Measurements from ENCODE around the gene KAT14.

KAT14 gene

GRCh38 chr20:18156045-18156444 is 18.4 kb downstream of the KAT14 start:
- no peak for DNase-seq (ENCODE audit: low read depth in 2 of 2)

GRCh38 chr20:18164356-18164755 is 26.7 kb downstream of the KAT14 start:
- TF ChIP-seq CTCF (IDR thresholded peaks at IDR 0.05; ENCODE audit: low read depth, low read length): no peak
- peak in 1 of 2 donors; percentile 43 for DNase-seq (ENCODE audit: low read depth in 2 of 2)
- no peak overlapping the region for H3K4me3 ChIP-seq (replicated peaks in 1 of 2; ENCODE audit: low read depth in 2 of 2, low read length in 2 of 2)

More at GRCh38 chr20:18156045-18156444, 18.4 kb downstream of the KAT14 start:
- no peak overlapping the region for H3K4me3 ChIP-seq (replicated peaks in 1 of 2; ENCODE audit: low read depth in 2 of 2, low read length in 2 of 2)
- no peak for TF ChIP-seq CTCF (IDR thresholded peaks at IDR 0.05; ENCODE audit: low read depth, low read length)

GRCh38 chr20:18165553-18165952 is 27.9 kb downstream of the KAT14 start:
- peak; percentile 4 to 29 for DNase-seq (ENCODE audit: low read depth in 2 of 2)
- TF ChIP-seq CTCF (IDR thresholded peaks at IDR 0.05; ENCODE audit: low read depth, low read length): no peak

GRCh38 chr20:18166241-18166881 is 28.7 kb downstream of the KAT14 start:
- TF ChIP-seq CTCF (IDR thresholded peaks at IDR 0.05; ENCODE audit: low read depth, low read length): no peak
- no peak overlapping the region for H3K4me3 ChIP-seq (replicated peaks in 1 of 2; ENCODE audit: low read depth in 2 of 2, low read length in 2 of 2)
- DNase-seq (ENCODE audit: low read depth in 2 of 2): no peak

More at GRCh38 chr20:18165553-18165952, 27.9 kb downstream of the KAT14 start:
- H3K4me3 ChIP-seq (replicated peaks in 1 of 2; ENCODE audit: low read depth in 2 of 2, low read length in 2 of 2): no peak overlapping the region

GRCh38 chr20:18166950-18167349 is 29.3 kb downstream of the KAT14 start:
- TF ChIP-seq CTCF (IDR thresholded peaks at IDR 0.05; ENCODE audit: low read depth, low read length): no peak
- no peak for DNase-seq (ENCODE audit: low read depth in 2 of 2)
- H3K4me3 ChIP-seq (replicated peaks in 1 of 2; ENCODE audit: low read depth in 2 of 2, low read length in 2 of 2): no peak overlapping the region

GRCh38 chr20:18172379-18172778 is 34.7 kb downstream of the KAT14 start:
- H3K4me3 ChIP-seq (replicated peaks in 1 of 2; ENCODE audit: low read depth in 2 of 2, low read length in 2 of 2): no peak overlapping the region
- no peak for TF ChIP-seq CTCF (IDR thresholded peaks at IDR 0.05; ENCODE audit: low read depth, low read length)
- no peak for DNase-seq (ENCODE audit: low read depth in 2 of 2)

Data from cardiac fibroblast (primary cell).